PC-9 (cell line): Measurements from ENCODE around the gene VENTX. TPM values are rescaled to one million over a fixed set of nuclear protein-coding genes. Genes with fewer than 3 reads are reported as not detected.

Experiments
- BruUV-seq: library from RNA; stranded (reverse); fragments of 400-500 nt; replicated peaks from 2 replicates; lab custom pipeline; 2021; lab: Mats Ljungman, UMichigan
- CTCF ChIA-PET: fragments of 300-600 bp; sonication (Branson Sonifier 250); formaldehyde crosslinking; loops from one replicate; lab custom pipeline; 2022; ENCODE audit warnings: antibody characterized with exemption; lab: Charles Lee
- POLR2A ChIA-PET: fragments of 300-600 bp; sonication (Branson Sonifier 250); formaldehyde crosslinking; loops from one replicate; lab custom pipeline; 2022; ENCODE audit warnings: antibody characterized with exemption; ENCODE audit not compliant: unreplicated experiment; lab: Charles Lee
- DNase-seq, 2 experiments: peaks; one replicate each; pipeline versions ENCODE4 v3.0.0 to v3.0.0-alpha.2; 2015 to 2022; ENCODE audit warnings: mixed read lengths in 1 of 2
- H2AFZ ChIP-seq: fragments of 200-600 bp; sonication (generic); 2 replicates; pipeline ENCODE4 v1.8.1; 2017; ENCODE audit warnings: antibody characterized with exemption
- H3F3A ChIP-seq: fragments of 200-600 bp; sonication (generic); 2 replicates; pipeline ENCODE4 v1.8.1; 2017; ENCODE audit warnings: antibody characterized with exemption, mild to moderate bottlenecking, low read depth; ENCODE audit not compliant: insufficient read depth
- H3K27ac ChIP-seq: fragments of 200-600 bp; sonication (generic); 2 replicates; pipeline ENCODE4 v1.6.1; 2016; ENCODE audit warnings: mixed run types
- H3K27me3 ChIP-seq: fragments of 200-600 bp; sonication (generic); 2 replicates; pipeline ENCODE4 v1.6.1; 2016; ENCODE audit warnings: low read depth, mixed run types; ENCODE audit not compliant: insufficient read depth
- H3K36me3 ChIP-seq: fragments of 200-600 bp; sonication (generic); 2 replicates; pipeline ENCODE4 v1.6.1; 2016; ENCODE audit warnings: low read depth, mixed run types
- H3K4me1 ChIP-seq: fragments of 200-600 bp; sonication (generic); replicated peaks from 2 replicates; pipeline ENCODE4 v1.6.1; 2016; ENCODE audit warnings: mixed run types; ENCODE audit not compliant: insufficient read depth
- H3K4me2 ChIP-seq: fragments of 200-600 bp; sonication (generic); 2 replicates; pipeline ENCODE4 v1.6.1; 2017; ENCODE audit warnings: mixed run types
- H3K4me3 ChIP-seq: fragments of 200-600 bp; sonication (generic); 2 replicates; pipeline ENCODE4 v1.6.1; 2016; ENCODE audit warnings: mixed run types
- H3K79me2 ChIP-seq: fragments of 200-600 bp; sonication (generic); 2 replicates; pipeline ENCODE4 v1.6.1; 2017; ENCODE audit warnings: low read depth, mixed run types
- H3K9me2 ChIP-seq: fragments of 200-600 bp; sonication (generic); 2 replicates; pipeline ENCODE4 v1.8.1; 2017; ENCODE audit warnings: mild to moderate bottlenecking; ENCODE audit not compliant: insufficient read depth
- H3K9me3 ChIP-seq: fragments of 200-600 bp; sonication (generic); 2 replicates; pipeline ENCODE4 v1.8.1; 2016; ENCODE audit warnings: low read depth; ENCODE audit not compliant: insufficient read depth
- H4K20me1 ChIP-seq: fragments of 200-600 bp; sonication (generic); 2 replicates; pipeline ENCODE4 v1.8.1; 2017; ENCODE audit not compliant: insufficient read depth
- CTCF ChIP-seq: fragments of 200-600 bp; sonication (generic); conservative IDR thresholded peaks from 2 replicates; pipeline ENCODE4 v1.6.1; 2017; ENCODE audit warnings: mixed run types, antibody characterized with exemption, mild to moderate bottlenecking, moderate library complexity
- EZH2 ChIP-seq: fragments of 200-600 bp; sonication (generic); IDR thresholded peaks from 2 replicates; pipeline ENCODE4 v1.8.0; 2017; ENCODE audit warnings: antibody characterized with exemption, low read depth
- intact Hi-C: fragments of 100-400 bp; cut with micrococcal nuclease; formaldehyde crosslinking; loops from one replicate; pipeline ENCODE4 v1.10.0; 2022; ENCODE audit not compliant: unreplicated experiment
- total RNA-seq: library from RNA; stranded (reverse); gene quantifications from 2 replicates; pipeline ENCODE4 v1.2.3, GENCODE V29; 2021

Gene VENTX
- total RNA-seq, 1 experiment from 2014 or later, result not detected

- Histone ChIP-seq H3K4me2 (no peak overlapping the region), H3K27me3 (peaks cover 35% of the 10 kb centered on the region), H3K9me2 (no peaks in the 10 kb centered on the region), H3K36me3 (no peaks in the 10 kb centered on the region), H3K27ac (no peak overlapping the region), H3K4me3 (no peak overlapping the region), H3K9me3 (no peaks in the 10 kb centered on the region), H3K79me2 (no peaks in the 10 kb centered on the region), H2AFZ (no peak overlapping the region), H3K4me1 (no peaks in the 10 kb centered on the region), H4K20me1 (no peaks in the 10 kb centered on the region), H3F3A (no peaks in the 10 kb centered on the region)
- ChIA-PET POLR2A (no interaction called here), CTCF (interaction anchor here (0.6 kb wide), 1 partner anchor 130 kb away, joined by 4 read pairs; no protein-coding TSS in a partner anchor)
- BruUV-seq, result no TSS peak
- TF ChIP-seq CTCF (no peak), EZH2 (no peak)
- intact Hi-C loops, result no loop called here
- no peak for DNase-seq
Observed at GRCh38 chr10:133196221-133196915, 41.3 kb upstream of the VENTX start.

GRCh38 chr10:133196936-133197758 lies 40.5 kb upstream of the VENTX start:
- ChIA-PET POLR2A (no interaction called here), CTCF (no interaction called here)
- Histone ChIP-seq H3K4me3 (no peak overlapping the region), H3K27me3 (peaks cover 35% of the 10 kb centered on the region), H3K79me2 (no peaks in the 10 kb centered on the region), H3K36me3 (no peaks in the 10 kb centered on the region), H2AFZ (no peak overlapping the region), H3F3A (no peaks in the 10 kb centered on the region), H3K4me1 (no peaks in the 10 kb centered on the region), H3K27ac (no peak overlapping the region), H3K9me3 (no peaks in the 10 kb centered on the region), H3K9me2 (no peaks in the 10 kb centered on the region), H4K20me1 (no peaks in the 10 kb centered on the region), H3K4me2 (no peak overlapping the region)
- intact Hi-C loops, result no loop called here
- no peak for DNase-seq
- TF ChIP-seq CTCF, result no peak
- TF ChIP-seq EZH2, result no peak
- no TSS peak for BruUV-seq

- H3K36me3 ChIP-seq, result no peaks in the 10 kb centered on the region
- H3K4me1 ChIP-seq, result no peaks in the 10 kb centered on the region
- H4K20me1 ChIP-seq, result no peaks in the 10 kb centered on the region
- H3K4me2 ChIP-seq, result no peak overlapping the region
- CTCF ChIA-PET, result no interaction called here
- POLR2A ChIA-PET, result no interaction called here
- H3K4me3 ChIP-seq, result no peak overlapping the region
- intact Hi-C loops, result no loop called here
- no peaks in the 10 kb centered on the region for H3K9me2 ChIP-seq
- no peaks in the 10 kb centered on the region for H3K79me2 ChIP-seq
- DNase-seq, result no peak
- no TSS peak for BruUV-seq
- peaks cover 38% of the 10 kb centered on the region for H3K27me3 ChIP-seq
- H3K9me3 ChIP-seq, result no peaks in the 10 kb centered on the region
- no peak overlapping the region for H3K27ac ChIP-seq
- H3F3A ChIP-seq, result no peaks in the 10 kb centered on the region
- no peak for TF ChIP-seq EZH2
- TF ChIP-seq CTCF, result no peak
- no peak overlapping the region for H2AFZ ChIP-seq
Observed at GRCh38 chr10:133197786-133198185, 39.9 kb upstream of the VENTX start.
